ENCODE data around the gene ZDHHC14. TPM values are rescaled to one million over a fixed set of nuclear protein-coding genes. Genes with fewer than 3 reads are reported as not detected.

The ZDHHC14 gene
- total RNA-seq, 2 donors from 2014 or later = 53.3 to 66.2 TPM

DNA sequence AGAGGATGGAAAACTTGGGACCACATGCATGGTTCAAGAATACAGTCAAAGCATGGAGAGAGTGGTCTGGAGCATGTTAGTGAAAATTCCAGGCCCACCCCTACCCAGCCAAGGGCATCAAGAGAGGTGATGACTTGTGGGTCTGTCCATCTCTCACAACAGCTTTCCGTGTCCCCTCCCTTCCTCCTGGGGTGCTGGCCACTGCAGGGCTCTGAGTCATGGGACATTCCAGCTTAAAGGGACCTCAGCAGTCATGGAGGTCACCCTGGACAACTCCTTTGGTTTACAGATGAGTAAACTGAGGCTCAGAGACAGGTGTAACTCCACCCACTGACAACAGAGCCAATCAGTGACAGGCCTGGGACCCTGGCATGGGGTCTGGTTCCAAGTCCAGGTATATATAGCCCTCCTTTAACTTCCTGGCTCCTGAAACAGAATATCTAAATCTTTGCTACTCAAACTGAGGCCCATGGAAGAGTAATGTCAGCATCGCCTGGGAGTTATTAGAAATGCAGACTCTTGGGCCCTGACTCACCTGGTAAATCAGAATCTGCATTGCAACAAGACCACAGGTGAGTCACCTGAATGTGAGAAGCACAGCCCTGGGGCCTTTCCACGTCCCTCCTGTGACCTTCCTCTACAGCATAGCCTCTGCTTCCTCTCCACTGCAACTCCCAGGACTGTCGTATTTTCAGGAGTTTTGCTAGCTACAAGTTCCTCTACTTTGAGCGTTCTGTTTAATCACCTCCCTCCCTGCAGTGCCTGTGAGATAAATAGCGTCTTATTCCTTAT, 170.2 kb downstream of the ZDHHC14 start:
- TF ChIP-seq, protein P1, sequence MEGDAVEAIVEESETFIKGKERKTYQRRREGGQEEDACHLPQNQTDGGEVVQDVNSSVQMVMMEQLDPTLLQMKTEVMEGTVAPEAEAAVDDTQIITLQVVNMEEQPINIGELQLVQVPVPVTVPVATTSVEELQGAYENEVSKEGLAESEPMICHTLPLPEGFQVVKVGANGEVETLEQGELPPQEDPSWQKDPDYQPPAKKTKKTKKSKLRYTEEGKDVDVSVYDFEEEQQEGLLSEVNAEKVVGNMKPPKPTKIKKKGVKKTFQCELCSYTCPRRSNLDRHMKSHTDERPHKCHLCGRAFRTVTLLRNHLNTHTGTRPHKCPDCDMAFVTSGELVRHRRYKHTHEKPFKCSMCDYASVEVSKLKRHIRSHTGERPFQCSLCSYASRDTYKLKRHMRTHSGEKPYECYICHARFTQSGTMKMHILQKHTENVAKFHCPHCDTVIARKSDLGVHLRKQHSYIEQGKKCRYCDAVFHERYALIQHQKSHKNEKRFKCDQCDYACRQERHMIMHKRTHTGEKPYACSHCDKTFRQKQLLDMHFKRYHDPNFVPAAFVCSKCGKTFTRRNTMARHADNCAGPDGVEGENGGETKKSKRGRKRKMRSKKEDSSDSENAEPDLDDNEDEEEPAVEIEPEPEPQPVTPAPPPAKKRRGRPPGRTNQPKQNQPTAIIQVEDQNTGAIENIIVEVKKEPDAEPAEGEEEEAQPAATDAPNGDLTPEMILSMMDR (IDR thresholded peaks at IDR 0.05) = no peak
- TF ChIP-seq POLR2AphosphoS5 (IDR thresholded peaks at IDR 0.05) (no peak), POLR2A (IDR thresholded peaks at IDR 0.05) (no peak)
- WGBS = 80% methylated on average over 6 of the region's 6 CpGs
- intact Hi-C loops (cut with DNase I) = no loop called here
- Histone ChIP-seq H3K27ac (no peak overlapping the region), H3K4me3 (no peak overlapping the region), H3K9me3 (no peaks in the 10 kb centered on the region), H3K4me1 (replicated peaks) (no peaks in the 10 kb centered on the region), H3K36me3 (no peaks in the 10 kb centered on the region), H3K27me3 (replicated peaks; ENCODE audit: insufficient read depth) (no peaks in the 10 kb centered on the region)
- DNase-seq (ENCODE audit: low spot score) = no peak

DNA sequence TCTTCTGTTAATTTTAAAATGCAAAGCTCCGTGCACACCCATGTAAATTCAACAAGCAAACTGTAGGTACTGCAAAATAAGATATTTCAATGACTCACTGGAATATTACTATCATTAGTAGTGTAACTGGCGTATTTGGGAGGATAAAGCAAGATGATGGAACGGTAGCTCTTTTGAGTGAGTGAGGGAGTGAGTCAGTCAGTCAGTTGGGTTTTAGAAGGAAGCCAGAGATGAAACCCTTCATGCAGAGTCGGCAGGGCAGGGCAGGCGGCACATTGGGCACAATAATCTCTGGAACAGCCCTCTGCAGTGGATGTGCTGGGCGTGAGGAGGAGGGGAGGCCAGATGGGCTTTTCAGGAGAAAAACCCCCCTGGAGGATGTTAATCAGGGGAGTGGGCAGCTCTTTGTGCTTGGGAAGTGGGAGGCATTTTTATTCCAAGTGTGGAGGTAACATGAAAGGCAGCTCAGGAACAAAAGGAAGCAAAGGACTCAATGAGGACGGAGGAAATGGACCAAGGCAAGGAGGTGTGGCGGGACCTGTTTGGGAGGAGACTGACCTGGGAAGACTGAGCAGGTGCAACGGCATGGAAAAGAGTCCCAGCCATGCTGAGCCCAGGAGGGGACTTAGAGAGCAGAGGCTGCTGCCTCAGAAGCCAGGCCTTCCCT, 171.2 kb downstream of the ZDHHC14 start:
- H3K27me3 ChIP-seq (replicated peaks; ENCODE audit: insufficient read depth) = no peaks in the 10 kb centered on the region
- no peak overlapping the region for H3K4me3 ChIP-seq
- H3K36me3 ChIP-seq = no peaks in the 10 kb centered on the region
- no peaks in the 10 kb centered on the region for H3K9me3 ChIP-seq
- DNase-seq (ENCODE audit: low spot score) = no peak
- H3K27ac ChIP-seq = no peak overlapping the region
- TF ChIP-seq, protein P1 (IDR thresholded peaks at IDR 0.05) = no peak
- no peak for TF ChIP-seq POLR2A (IDR thresholded peaks at IDR 0.05)
- no peaks in the 10 kb centered on the region for H3K4me1 ChIP-seq (replicated peaks)
- WGBS = 84% methylated on average over 9 of the region's 9 CpGs
- intact Hi-C loops (cut with DNase I) = no loop called here

DNA sequence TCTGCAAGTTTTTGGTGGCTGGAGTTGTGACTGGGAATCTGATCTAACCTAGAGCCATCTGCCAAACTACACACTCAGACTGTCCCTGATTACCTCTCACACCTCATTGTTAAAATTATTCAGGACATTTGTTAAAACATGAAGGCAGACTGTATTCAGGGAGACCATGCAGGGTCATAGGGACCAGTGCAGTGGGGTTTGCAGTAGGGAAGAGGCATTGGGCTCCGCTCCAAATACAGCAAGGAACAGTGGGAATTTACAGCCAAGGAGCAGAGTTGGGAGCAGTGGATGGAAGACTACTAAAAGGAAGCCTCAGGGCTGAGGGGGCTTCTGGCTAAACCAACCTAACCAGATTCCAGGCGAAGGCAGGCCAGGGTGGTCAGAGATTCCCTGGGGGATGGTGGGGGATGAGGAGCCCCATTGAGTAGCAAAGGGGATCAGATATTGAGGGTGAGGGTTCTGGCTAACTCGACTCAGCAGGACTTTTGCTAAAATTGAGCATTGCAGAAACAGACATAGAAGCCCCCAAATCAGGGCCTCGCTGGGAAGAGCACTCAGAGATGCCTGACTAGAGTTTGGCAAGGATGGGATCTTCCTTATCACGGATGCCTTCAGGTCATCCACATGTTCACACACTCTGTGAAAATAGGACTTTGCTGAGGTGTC, 172.0 kb downstream of the ZDHHC14 start:
- no peaks in the 10 kb centered on the region for H3K36me3 ChIP-seq
- no peak overlapping the region for H3K4me3 ChIP-seq
- TF ChIP-seq POLR2AphosphoS5 (IDR thresholded peaks at IDR 0.05) = no peak
- no peak for TF ChIP-seq POLR2A (IDR thresholded peaks at IDR 0.05)
- TF ChIP-seq, protein P1 (IDR thresholded peaks at IDR 0.05) = no peak
- H3K4me1 ChIP-seq (replicated peaks) = no peaks in the 10 kb centered on the region
- no peak overlapping the region for H3K27ac ChIP-seq
- DNase-seq (ENCODE audit: low spot score) = no peak
- no peaks in the 10 kb centered on the region for H3K27me3 ChIP-seq (replicated peaks; ENCODE audit: insufficient read depth)
- 89% methylated on average over 5 of the region's 5 CpGs for WGBS
- intact Hi-C loops (cut with DNase I) = no loop called here
- H3K9me3 ChIP-seq = no peaks in the 10 kb centered on the region

DNA sequence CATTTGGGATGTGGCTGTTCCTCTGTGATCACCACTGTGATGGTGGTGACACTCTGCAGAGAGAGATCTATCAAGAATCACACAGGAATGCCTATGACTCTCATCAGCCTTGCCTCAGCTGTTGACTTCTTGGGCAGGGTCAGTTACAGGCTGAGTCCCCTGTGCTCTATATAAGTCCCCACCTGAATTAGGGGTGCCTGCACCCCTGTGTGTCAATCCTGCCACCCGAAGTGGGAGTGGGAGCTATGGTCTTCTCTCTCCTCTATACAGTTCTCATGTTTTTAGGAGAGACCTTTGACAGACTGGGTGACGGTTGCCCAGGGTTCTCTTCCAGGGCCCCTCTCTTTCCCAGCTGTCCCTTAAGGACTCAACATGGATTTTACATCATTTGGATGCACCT, 173.8 kb downstream of the ZDHHC14 start:
- intact Hi-C loops (cut with DNase I) = no loop called here
- H3K27me3 ChIP-seq (replicated peaks; ENCODE audit: insufficient read depth) = no peaks in the 10 kb centered on the region
- no peaks in the 10 kb centered on the region for H3K4me1 ChIP-seq (replicated peaks)
- no peak for TF ChIP-seq POLR2AphosphoS5 (IDR thresholded peaks at IDR 0.05)
- TF ChIP-seq, protein P1 (IDR thresholded peaks at IDR 0.05) = no peak
- no peak for TF ChIP-seq POLR2A (IDR thresholded peaks at IDR 0.05)
- no peaks in the 10 kb centered on the region for H3K9me3 ChIP-seq
- 85% methylated on average over 2 of the region's 2 CpGs for WGBS
- H3K36me3 ChIP-seq = no peaks in the 10 kb centered on the region
- H3K4me3 ChIP-seq = no peak overlapping the region
- H3K27ac ChIP-seq = no peak overlapping the region
- no peak for DNase-seq (ENCODE audit: low spot score)

All from prostate gland (tissue), 2 donors.